COR-L47 (cell line): ENCODE data around the gene MCTP1.
"Not testable (repeated sequence)": the region's sequence is repeated elsewhere in the genome, so short reads cannot be mapped to it uniquely, and the experiment has no call there.

Source experiments
- DNase-seq: peaks from one replicate; lab custom pipeline; 2025; lab: John Stamatoyannopoulos, UW

MCTP1 gene

DNA sequence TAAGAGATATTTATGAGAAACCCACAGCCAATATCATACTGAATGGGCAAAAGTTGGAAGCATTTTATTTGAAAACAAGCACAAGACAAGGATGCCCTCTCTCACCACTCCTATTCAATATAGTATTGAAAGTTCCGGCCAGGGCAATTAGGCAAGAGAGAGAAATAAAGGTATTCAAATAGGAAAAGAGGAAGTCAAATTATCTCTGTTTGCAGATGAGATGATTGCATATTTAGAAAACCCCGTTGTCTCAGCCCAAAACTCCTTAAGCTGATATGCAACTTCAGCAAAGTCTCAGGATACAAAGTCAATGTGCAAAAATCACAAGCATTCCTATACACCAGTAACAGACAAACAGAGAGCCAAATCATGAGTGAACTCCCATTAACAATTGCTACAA is 325.6 kb downstream of the MCTP1 start:
- not testable (repeated sequence) for DNase-seq

- DNase-seq: no peak
Measured at GRCh38 chr5:94945656-94946055, 339.2 kb downstream of the MCTP1 start.

GRCh38 chr5:94944160-94944559 is 340.7 kb downstream of the MCTP1 start:
- no peak for DNase-seq

DNA sequence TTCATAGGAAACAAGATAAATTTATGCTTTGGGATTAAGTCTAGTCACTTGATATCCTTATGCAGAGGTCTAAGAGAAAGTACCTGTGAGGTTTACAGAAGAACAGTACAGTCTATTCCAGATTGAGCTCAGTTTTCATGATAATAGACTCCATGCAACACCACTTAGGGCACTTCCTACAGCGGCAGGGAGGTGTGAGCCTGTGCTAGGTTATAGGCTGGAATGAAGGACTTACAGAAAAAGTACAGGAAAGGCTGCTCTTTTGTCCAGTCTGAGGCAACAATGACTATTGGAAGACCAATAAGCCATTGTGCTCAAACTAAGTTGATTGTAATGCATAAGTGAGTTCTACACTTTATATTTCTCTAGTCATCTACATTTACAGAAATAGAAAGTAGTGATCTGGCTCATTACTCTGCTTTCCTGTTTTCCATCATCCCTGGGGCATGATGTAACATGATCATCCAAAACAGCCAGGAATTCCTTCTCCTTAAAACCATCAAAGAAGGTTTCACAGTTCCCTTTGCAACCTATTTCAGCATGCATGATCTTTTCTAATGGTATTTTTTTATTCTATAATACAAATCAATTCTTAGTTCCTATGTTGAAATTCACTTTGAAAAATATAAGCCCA is 343.7 kb downstream of the MCTP1 start:
- no peak for DNase-seq

DNA sequence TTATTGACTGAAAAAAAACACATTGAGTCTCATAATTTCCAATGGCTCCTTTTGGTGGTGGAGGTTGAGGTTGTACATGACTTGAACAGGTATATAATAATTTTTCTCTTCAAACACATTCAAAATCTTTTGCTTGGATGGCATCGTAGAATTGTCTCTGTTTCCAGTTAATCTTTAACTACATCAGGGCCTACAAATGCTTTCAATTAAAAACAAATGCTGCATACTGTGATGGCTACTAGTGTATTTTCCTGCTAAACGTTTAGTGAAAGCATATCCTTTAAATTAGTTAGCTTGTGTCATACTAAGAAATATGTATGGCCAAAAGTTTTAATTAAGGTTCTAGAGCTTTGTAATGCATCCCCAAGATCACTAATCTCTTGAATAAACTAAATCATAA is 352.6 kb downstream of the MCTP1 start:
- no peak for DNase-seq

- no peak for DNase-seq
Measured at GRCh38 chr5:94928891-94929290, 356.0 kb downstream of the MCTP1 start.

DNA sequence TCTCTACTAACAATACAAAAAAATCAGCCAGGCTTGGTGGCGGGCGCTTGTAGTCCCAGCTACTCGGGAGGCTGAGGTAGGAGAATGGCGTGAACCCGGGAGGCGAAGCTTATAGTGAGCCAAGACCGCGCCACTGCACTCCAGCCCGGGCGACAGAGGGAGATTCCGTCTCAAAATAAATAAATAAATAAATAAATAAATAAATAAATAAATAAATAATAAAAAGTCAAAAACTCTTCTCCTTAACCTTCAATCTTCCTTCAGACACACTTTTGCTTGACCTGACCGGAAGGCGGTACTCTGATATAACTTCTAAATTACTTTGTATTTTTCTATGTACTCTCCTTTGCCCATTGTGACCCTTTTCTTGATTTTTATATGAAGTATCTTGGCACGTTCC is 364.3 kb downstream of the MCTP1 start:
- DNase-seq: no peak

- no peak for DNase-seq
Measured at GRCh38 chr5:94916619-94917018, 368.3 kb downstream of the MCTP1 start.

GRCh38 chr5:94911276-94911675 is 373.6 kb downstream of the MCTP1 start:
- DNase-seq: no peak

DNA sequence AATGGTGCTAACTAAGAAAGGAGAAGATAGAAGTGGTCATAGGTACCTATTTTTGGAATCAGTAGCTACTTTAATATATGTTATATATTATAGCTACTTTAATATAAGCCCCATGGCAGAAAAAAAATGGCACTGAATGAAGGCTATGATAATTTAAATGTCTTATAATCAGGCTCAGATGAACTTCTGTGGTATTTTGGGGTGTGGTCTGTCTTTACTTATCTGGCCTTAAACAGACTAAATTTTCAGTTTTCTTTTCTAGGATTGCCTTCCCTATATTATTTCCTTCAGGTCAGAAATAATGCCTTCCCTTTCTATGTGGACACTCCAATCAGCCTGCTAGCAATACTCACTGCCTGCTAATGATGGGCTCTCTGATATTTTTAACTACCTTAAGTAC is 374.2 kb downstream of the MCTP1 start:
- no peak for DNase-seq

GRCh38 chr5:94908889-94909480 is 375.9 kb downstream of the MCTP1 start:
- peak; percentile 31 for DNase-seq

DNA sequence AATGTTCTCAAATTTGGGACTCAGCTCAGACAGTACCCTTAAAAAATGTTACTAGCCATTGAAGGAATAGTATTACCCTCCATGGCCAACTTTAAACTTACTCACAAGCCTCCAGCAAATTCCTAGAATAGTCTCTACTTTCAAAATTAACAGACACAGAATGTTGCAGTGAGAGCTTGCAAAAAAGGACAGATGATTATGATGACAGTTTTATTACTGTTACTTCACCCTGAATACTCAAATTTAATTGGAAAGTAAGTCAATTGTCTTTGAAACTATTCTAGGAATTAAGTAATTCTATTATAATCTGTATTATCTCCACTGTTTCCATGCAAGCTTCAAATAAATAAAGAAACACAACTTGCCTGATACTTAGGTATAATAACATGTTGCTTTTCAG is 378.1 kb downstream of the MCTP1 start:
- no peak for DNase-seq

GRCh38 chr5:94903726-94904125 is 381.2 kb downstream of the MCTP1 start:
- DNase-seq: no peak

DNA sequence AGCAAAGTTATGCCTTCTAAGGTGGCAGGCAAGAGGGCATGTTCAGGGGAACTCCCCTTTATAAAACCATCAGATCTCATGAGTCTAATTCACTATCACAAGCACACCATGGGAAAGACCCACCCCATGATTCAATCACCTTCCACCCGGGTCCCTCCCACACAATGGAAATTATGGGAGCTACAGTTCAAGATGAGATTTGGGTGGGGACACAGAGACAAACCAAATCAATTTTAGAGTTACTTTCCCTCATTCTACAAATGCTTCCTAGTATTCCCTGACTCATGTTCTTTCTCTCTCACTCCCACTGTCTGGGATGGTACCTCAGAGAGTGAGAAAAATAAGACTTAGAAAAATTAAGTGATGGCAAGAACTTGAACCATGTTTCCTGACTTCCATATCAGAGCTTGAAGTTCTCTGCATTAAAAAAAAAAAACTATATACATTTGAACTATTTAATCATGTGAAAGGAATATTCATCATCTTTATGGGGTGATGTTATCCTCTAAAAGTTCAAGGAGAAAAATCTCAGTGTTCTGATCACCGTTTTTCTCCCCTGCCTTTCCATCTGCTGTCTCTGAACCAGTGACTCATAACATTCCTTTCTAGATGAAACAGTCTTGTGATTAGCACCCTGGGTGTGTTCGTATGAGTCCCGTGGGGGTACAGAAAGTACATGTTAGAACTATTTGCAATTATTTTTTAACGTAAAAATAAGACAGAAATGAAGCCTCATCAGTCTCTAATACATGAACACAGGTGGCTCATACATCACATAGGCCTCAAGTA is 383.5 kb downstream of the MCTP1 start:
- no peak for DNase-seq

GRCh38 chr5:94900006-94900505 is 384.8 kb downstream of the MCTP1 start:
- DNase-seq: no peak

DNA sequence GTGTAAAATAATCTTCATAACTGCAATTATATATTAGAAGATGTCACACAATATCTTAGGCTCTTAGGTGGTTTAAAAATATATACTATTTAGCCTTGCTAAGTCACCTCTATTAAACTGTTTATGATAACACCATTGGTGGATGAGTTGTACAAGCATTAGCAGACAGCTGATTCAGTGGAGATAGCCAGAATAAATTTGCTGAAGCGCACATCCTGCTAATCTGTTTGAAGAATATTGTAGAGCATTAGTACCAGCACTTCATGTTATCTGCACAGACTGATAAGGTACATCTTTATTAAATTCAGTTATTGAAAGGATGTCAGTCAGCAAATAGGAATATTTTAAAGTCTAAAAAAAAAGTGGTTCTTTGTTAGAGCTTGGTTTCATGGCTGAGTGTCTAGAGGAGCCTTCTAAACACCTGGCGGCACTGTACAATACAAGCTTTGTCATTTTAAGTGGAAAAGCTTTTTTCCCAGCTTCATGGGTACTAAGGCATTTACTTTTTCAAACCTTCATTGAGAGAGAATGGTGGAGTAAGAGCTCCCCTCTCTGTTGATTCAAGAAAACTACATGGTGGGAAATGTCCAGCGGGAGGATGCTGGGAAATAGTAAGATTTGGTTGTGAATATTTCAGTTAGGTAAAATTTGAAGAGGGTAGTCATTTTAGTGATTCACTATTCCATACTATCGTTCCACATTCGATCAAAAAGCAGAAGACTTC is 391.3 kb downstream of the MCTP1 start:
- DNase-seq: peak; percentile 31

DNA sequence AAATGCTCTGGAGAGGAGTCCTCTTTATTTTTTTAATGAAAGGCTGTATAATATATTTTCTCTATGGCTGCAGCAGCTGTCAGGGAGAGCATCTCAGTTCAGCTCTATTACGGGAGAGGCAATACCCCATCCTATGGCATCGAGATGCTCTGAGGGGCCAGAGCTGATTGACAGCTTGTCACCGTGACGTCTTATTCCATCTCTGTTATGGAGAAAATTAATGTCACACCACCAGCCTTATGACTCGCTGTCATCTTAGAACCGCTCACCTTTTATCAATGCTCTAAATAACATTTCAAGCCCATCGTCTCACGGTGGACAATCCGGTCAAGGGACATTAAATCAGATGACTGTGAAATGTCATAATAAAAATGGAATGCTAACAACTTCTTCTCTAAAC is 392.9 kb downstream of the MCTP1 start:
- DNase-seq: no peak

- DNase-seq: no peak
Measured at GRCh38 chr5:94891565-94891964, 393.3 kb downstream of the MCTP1 start.

- no peak for DNase-seq
Measured at GRCh38 chr5:94890907-94891306, 394.0 kb downstream of the MCTP1 start.

GRCh38 chr5:94888674-94889073 is 396.2 kb downstream of the MCTP1 start:
- DNase-seq: no peak

DNA sequence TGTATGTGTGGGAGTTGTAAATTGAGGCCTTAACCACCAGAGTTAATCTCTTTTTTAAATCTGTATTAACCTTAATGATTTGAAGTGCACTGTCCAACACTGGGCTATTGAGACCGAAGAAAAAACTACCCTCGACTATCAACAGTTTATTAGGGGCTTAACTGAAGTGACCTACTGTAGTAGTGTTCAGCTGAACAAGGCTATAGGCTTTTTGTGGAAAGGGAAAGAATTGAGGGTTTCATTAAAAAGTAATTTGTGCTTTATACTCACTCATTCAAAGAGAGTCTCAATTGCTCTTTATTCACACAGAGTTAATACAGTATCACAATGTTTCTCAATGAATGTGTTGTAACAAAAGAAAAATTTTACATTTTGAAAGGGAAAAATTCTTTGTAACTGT is 399.0 kb downstream of the MCTP1 start:
- no peak for DNase-seq

DNA sequence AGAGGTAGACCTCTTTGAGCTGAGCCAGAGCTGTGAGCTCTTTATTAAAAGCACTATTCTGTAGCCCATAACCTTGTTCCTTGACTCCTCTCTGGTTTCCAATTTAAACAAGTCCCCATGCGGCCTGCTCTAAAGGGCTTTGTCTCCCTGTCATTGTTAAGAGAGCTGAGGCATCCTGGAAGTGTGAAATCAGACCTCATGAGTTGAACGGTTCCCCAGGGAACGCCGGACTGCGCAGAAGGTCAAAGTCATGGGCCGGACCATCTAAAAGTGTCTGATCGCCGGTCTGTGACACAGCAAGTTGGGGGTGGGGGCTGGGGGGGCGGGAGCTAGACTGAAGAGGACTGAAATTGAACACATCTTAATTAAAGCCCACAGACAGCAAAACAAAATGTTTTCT is 400.6 kb downstream of the MCTP1 start:
- DNase-seq: no peak

- DNase-seq: no peak
Measured at GRCh38 chr5:94872526-94872925, 412.4 kb downstream of the MCTP1 start.
